CD14-positive monocyte (primary cell): ENCODE measurements around the gene PET117. TPM values are rescaled to one million over a fixed set of nuclear protein-coding genes. Genes with fewer than 3 reads are reported as not detected.

ENCODE experiments used
- DNase-seq, 3 donors: peaks; one replicate each; pipeline ENCODE4 v3.0.0-alpha.2; 2011 to 2022
- H2AFZ ChIP-seq: 2 replicates; pipeline ENCODE4 v1.6.0; 2012; ENCODE audit warnings: mild to moderate bottlenecking, low read depth, low read length, inconsistent platforms; ENCODE audit not compliant: insufficient read depth, poor library complexity, severe bottlenecking
- H3K27ac ChIP-seq, 2 donors: 1 replicate in 1 of 2; 2 replicates in 1 of 2; pipeline ENCODE4 v1.5.1; 2012 to 2013; ENCODE audit warnings: low read length in 2 of 2, control low read depth in 1 of 2, inconsistent platforms in 1 of 2, low read depth in 1 of 2, mild to moderate bottlenecking in 1 of 2
- H3K27me3 ChIP-seq, 2 donors: one replicate each; pipeline versions ENCODE4 v1.6.0 to v1.6.1; 2011 to 2013; ENCODE audit warnings: low read length in 2 of 2; ENCODE audit not compliant: control insufficient read depth in 2 of 2, insufficient read depth in 2 of 2
- H3K36me3 ChIP-seq, 2 donors: replicated peaks in 1 of 2; 1 replicate in 1 of 2; 2 replicates in 1 of 2; pipeline versions ENCODE4 v1.5.1 to v1.6.1; 2012 to 2013; ENCODE audit warnings: low read length in 2 of 2, control low read depth in 1 of 2, inconsistent platforms in 1 of 2, mild to moderate bottlenecking in 1 of 2; ENCODE audit not compliant: insufficient read depth in 2 of 2, control insufficient read depth in 1 of 2
- H3K4me1 ChIP-seq, 2 donors: 1 replicate in 1 of 2; 2 replicates in 1 of 2; pipeline versions ENCODE4 v1.5.1 to v1.6.1; 2012 to 2013; ENCODE audit warnings: low read length in 2 of 2, control low read depth in 1 of 2, inconsistent platforms in 1 of 2, mild to moderate bottlenecking in 1 of 2, moderate library complexity in 1 of 2; ENCODE audit not compliant: insufficient read depth in 2 of 2, control insufficient read depth in 1 of 2
- H3K4me2 ChIP-seq: replicated peaks from 2 replicates; pipeline ENCODE3; 2012; ENCODE audit warnings: low read length, moderate library complexity, mild to moderate bottlenecking; ENCODE audit not compliant: poor library complexity, severe bottlenecking; ENCODE audit errors: extremely low read depth
- H3K4me3 ChIP-seq, 3 experiments: fragments of 200-600 bp in 1 of 3; sonication (generic) in 1 of 3; replicated peaks in 1 of 3; 1 replicate in 2 of 3; 2 replicates in 1 of 3; pipeline ENCODE4 v1.5.1; 2011 to 2013; ENCODE audit warnings: low read length in 3 of 3, mild to moderate bottlenecking in 3 of 3, control low read depth in 2 of 3, low read depth in 2 of 3, inconsistent platforms in 1 of 3, moderate library complexity in 1 of 3
- H3K79me2 ChIP-seq: 2 replicates; pipeline ENCODE4 v1.6.0; 2012; ENCODE audit warnings: mild to moderate bottlenecking, control low read depth, inconsistent platforms, low read length, moderate library complexity; ENCODE audit not compliant: insufficient read depth
- H3K9ac ChIP-seq: 2 replicates; pipeline ENCODE4 v1.6.0; 2017; ENCODE audit warnings: low read length, mild to moderate bottlenecking; ENCODE audit not compliant: insufficient read depth, poor library complexity, severe bottlenecking
- H3K9me3 ChIP-seq, 2 donors: replicated peaks in 1 of 2; 1 replicate in 1 of 2; 2 replicates in 1 of 2; pipeline versions ENCODE4 v1.5.1 to v1.6.1; 2012 to 2013; ENCODE audit warnings: low read length in 2 of 2, control low read depth in 1 of 2; ENCODE audit not compliant: control insufficient read depth in 1 of 2, insufficient read depth in 1 of 2
- H4K20me1 ChIP-seq: 2 replicates; pipeline ENCODE4 v1.6.0; 2012; ENCODE audit warnings: mild to moderate bottlenecking, low read length, control low read depth, moderate library complexity; ENCODE audit not compliant: insufficient read depth
- H3K27ac Mint-ChIP-seq, 7 donors: one replicate each; pipeline ENCODE4 v1.8.0; 2020; ENCODE audit warnings: mild to moderate bottlenecking in 7 of 7, mixed read lengths in 7 of 7, moderate library complexity in 6 of 7, inconsistent platforms in 2 of 7
- H3K27me3 Mint-ChIP-seq, 3 donors: one replicate each; pipeline ENCODE4 v1.8.0; 2021 to 2022; ENCODE audit warnings: low read depth in 3 of 3, mild to moderate bottlenecking in 3 of 3, mixed read lengths in 3 of 3, moderate library complexity in 3 of 3, inconsistent platforms in 1 of 3
- H3K36me3 Mint-ChIP-seq, 2 donors: one replicate each; pipeline ENCODE4 v1.8.0; 2020; ENCODE audit warnings: mixed read lengths in 2 of 2, inconsistent platforms in 1 of 2, mild to moderate bottlenecking in 1 of 2
- H3K4me1 Mint-ChIP-seq: one replicate; pipeline ENCODE4 v1.8.0; 2020; ENCODE audit warnings: mild to moderate bottlenecking, mixed read lengths
- H3K4me3 Mint-ChIP-seq, 2 donors: one replicate each; pipeline ENCODE4 v1.8.0; 2020; ENCODE audit warnings: mild to moderate bottlenecking in 2 of 2, mixed read lengths in 2 of 2, moderate library complexity in 1 of 2
- H3K9me3 Mint-ChIP-seq, 7 donors: one replicate each; pipeline ENCODE4 v1.8.0; 2020 to 2022; ENCODE audit warnings: mixed read lengths in 7 of 7, mild to moderate bottlenecking in 6 of 7, moderate library complexity in 6 of 7, inconsistent platforms in 2 of 7
- WGBS: methylation state at CpG from one replicate; pipeline ENCODE4 v1.1.5; 2013; ENCODE audit warnings: missing lambda C conversion rate; ENCODE audit not compliant: insufficient coverage; 5-methylcytosine and 5-hydroxymethylcytosine counted together
- intact Hi-C, 2 donors: fragments of 100-400 bp; cut with micrococcal nuclease; formaldehyde crosslinking; loops; one replicate each; pipeline versions ENCODE4 v1.15.0 to v1.15.1; 2023
- polyA plus RNA-seq, 3 donors: library from polyadenylated mRNA; depleted of rRNA in 1 of 3; unstranded in 2 of 3; stranded (reverse) in 1 of 3; fragments of 300-500 nt in 2 of 3; fragments of >200 nt in 1 of 3; fragmentation: Illumina TruSeq in 2 of 3; gene quantifications; 1 replicate in 2 of 3; 2 replicates in 1 of 3; pipeline ENCODE4 v1.2.3, GENCODE V29; 2012 to 2021
- TF ChIP-seq, protein P1 (sequence below): fragments of 200-600 bp; IDR thresholded peaks from one replicate; pipeline ENCODE4 v1.8.0; 2022; ENCODE audit warnings: antibody characterized with exemption, mild to moderate bottlenecking

Gene PET117
- polyA plus RNA-seq, 3 donors: 3.9 to 19.5 (median 16.6) TPM

DNA sequence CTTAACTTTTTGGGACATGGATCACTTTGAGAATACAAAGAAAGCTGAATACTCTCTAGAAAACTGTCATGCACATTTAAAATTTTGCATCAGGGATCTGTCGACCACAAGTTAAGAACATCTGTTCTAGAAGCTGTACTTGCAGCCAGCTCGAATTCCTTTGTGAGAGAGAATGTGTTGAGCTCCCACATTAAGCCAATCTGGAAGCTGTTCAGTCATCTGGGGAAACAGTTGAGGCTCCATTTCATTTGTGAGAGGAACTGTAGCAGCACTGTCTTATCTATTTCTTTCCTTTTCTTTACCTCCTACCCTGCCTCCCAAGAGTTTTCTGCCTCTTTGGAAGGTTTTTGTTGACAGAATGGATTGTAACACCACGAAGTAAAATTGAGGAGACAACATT lies 50.8 kb downstream of the PET117 start:
- Mint-ChIP-seq H3K27ac (peak overlapping the region in 1 of 7 donors; percentile 72), H3K27me3 (no peaks in the 10 kb centered on the region)
- H3K36me3 ChIP-seq: peaks cover 65 to 73% of the 10 kb centered on the region in 2 donors

DNA sequence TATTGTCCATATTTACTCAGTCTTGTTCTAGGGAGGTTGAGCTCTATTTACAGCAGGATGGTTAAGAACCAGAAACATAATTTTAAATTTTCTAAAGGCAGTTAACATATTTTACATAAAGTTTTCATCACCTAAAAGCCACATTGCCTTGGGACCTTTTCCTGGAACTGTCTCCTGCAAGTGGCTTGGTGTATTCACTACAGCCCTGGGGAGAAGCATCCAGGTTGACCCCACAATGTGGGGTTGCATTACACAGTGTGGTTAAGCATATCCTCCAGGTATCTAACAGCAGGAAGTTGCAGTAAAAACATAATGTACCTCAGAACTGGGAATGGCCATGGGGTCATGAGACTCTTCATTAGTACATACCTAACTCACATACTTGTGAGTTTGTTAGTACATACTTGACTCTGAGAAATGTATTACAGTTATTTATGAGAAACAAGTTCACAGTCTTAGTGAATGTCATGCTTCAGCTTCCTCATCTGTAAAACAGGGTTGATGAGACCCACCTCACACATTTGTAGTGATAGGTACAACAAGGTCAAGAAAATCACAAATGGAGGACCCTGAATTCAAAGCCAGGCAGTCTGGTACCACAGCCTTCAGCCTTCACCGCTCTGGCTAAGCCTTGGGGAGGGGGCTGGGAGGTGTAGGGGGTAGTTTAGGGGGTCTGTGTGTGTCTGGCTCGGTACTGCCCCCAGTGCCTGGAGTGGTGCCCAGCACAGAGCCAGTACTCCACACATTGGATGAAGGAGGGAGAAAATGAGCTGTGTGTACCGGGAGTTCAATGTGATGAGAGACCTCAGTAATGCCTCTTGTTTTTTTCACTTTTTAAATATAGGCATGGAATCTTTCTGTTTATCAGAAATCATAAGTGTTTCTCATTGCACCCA lies 52.9 kb downstream of the PET117 start:
- Mint-ChIP-seq H3K9me3 (peaks cover 0 to 11% (median 2%) of the 10 kb centered on the region in 7 donors), H3K4me1 (no peaks in the 10 kb centered on the region)

More for the DNA sequence above, 50.8 kb downstream of the PET117 start:
- Histone ChIP-seq H3K79me2 (no peaks in the 10 kb centered on the region), H3K4me1 (no peaks in the 10 kb centered on the region), H3K4me3 (no peak overlapping the region), H3K27ac (no peak overlapping the region), H3K4me2 (no peak overlapping the region), H3K9ac (no peak overlapping the region), H3K9me3 (no peaks in the 10 kb centered on the region), H4K20me1 (no peaks in the 10 kb centered on the region), H3K27me3 (no peaks in the 10 kb centered on the region), H2AFZ (no peak overlapping the region)
- H3K36me3 Mint-ChIP-seq: peaks cover 58 to 69% of the 10 kb centered on the region in 2 donors
- peaks cover 0 to 1% (median 0%) of the 10 kb centered on the region in 7 donors for H3K9me3 Mint-ChIP-seq
- intact Hi-C loops: no loop called here
- H3K4me3 Mint-ChIP-seq: no peak overlapping the region
- no peak for DNase-seq
- H3K4me1 Mint-ChIP-seq: no peaks in the 10 kb centered on the region
- WGBS: no CpG with 5 or more reads among the region's 3 CpGs
- TF ChIP-seq, protein P1, sequence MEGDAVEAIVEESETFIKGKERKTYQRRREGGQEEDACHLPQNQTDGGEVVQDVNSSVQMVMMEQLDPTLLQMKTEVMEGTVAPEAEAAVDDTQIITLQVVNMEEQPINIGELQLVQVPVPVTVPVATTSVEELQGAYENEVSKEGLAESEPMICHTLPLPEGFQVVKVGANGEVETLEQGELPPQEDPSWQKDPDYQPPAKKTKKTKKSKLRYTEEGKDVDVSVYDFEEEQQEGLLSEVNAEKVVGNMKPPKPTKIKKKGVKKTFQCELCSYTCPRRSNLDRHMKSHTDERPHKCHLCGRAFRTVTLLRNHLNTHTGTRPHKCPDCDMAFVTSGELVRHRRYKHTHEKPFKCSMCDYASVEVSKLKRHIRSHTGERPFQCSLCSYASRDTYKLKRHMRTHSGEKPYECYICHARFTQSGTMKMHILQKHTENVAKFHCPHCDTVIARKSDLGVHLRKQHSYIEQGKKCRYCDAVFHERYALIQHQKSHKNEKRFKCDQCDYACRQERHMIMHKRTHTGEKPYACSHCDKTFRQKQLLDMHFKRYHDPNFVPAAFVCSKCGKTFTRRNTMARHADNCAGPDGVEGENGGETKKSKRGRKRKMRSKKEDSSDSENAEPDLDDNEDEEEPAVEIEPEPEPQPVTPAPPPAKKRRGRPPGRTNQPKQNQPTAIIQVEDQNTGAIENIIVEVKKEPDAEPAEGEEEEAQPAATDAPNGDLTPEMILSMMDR: no peak

More for the DNA sequence above, 52.9 kb downstream of the PET117 start:
- Histone ChIP-seq H3K27ac (no peak overlapping the region), H3K4me3 (no peak overlapping the region), H3K9me3 (no peaks in the 10 kb centered on the region), H2AFZ (no peak overlapping the region), H3K79me2 (no peaks in the 10 kb centered on the region), H4K20me1 (no peaks in the 10 kb centered on the region), H3K27me3 (no peaks in the 10 kb centered on the region), H3K4me1 (no peaks in the 10 kb centered on the region), H3K4me2 (no peak overlapping the region), H3K36me3 (peaks cover 44 to 51% of the 10 kb centered on the region in 2 donors), H3K9ac (no peak overlapping the region)
- WGBS: 60% methylated on average over 1 of the region's 3 CpGs
- intact Hi-C loops: no loop called here
- TF ChIP-seq, protein P1: no peak
- H3K27me3 Mint-ChIP-seq: peaks cover 0 to 2% (median 0%) of the 10 kb centered on the region in 3 donors
- no peak overlapping the region for H3K4me3 Mint-ChIP-seq
- H3K27ac Mint-ChIP-seq: peak overlapping the region in 1 of 7 donors; percentile 78
- peaks cover 40 to 49% of the 10 kb centered on the region in 2 donors for H3K36me3 Mint-ChIP-seq
- DNase-seq: no peak
